Measurements from ENCODE around the gene AUTS2.

Gene AUTS2

DNA sequence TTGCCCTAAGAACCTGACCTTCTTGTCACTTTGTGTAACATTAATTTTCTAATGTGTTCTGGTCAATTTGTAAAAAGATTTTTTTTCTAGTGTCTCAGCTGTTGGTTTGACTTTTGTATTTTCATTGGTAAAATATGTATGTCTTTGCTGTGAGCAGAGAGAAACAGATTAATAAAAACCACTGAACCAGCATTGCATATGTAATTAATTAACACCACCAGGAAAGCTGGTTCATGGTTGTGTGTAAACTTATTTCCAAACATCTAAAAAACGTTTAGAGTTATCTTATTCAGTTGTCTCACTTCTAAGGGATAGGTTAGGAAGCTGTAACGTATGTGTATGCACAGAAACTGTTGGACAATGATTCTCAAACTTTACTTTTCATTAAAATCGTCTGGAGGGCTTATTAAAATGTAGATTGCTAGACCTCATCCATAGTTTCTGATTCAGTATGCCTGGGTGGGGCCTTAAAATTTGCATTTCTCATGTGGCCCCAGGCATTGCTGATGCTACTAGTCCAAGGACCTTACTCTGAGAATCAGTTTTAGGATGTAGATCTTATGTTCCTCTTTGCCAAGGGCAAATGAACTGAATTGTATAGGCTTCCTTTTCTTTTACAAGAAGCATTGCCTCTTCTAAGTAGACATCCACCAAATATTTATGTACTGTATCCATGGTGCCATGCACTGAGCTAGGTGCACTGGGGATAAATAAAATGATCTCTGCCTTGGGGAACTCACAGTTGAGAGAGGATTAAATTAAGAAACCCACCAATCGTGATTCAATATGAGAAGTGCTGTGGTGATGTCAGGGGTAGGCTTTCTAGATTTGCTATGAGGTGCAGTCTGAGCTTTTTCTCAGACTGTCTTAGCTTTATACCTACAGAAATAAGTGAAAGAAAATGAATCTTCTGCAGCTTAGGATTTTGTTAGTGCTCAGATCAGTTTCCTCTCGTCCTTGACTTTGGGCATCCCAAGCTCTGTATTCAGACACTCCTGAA is 98.7 kb downstream of the AUTS2 start:
- peaks cover 16% of the 10 kb centered on the region; the same call in 1 of the 2 replicates for H3F3A ChIP-seq (ENCODE audit: insufficient read depth, low read length)
- no peaks in the 10 kb centered on the region for H4K20me1 ChIP-seq (ENCODE audit: insufficient read depth, low read length)
- H3K79me2 ChIP-seq (ENCODE audit: insufficient read depth, low read length), result peaks cover 81% of the 10 kb centered on the region
- no peaks in the 10 kb centered on the region for H3K27me3 ChIP-seq (ENCODE audit: insufficient read depth, low read length)
- no peaks in the 10 kb centered on the region for H3K36me3 ChIP-seq (ENCODE audit: insufficient read depth, low read length)
- no peaks in the 10 kb centered on the region for H3K9me3 ChIP-seq (ENCODE audit: low read length)
- H3K4me1 ChIP-seq (ENCODE audit: insufficient read depth, low read length, severe bottlenecking), result peaks cover 90% of the 10 kb centered on the region
- TF ChIP-seq, protein P1, sequence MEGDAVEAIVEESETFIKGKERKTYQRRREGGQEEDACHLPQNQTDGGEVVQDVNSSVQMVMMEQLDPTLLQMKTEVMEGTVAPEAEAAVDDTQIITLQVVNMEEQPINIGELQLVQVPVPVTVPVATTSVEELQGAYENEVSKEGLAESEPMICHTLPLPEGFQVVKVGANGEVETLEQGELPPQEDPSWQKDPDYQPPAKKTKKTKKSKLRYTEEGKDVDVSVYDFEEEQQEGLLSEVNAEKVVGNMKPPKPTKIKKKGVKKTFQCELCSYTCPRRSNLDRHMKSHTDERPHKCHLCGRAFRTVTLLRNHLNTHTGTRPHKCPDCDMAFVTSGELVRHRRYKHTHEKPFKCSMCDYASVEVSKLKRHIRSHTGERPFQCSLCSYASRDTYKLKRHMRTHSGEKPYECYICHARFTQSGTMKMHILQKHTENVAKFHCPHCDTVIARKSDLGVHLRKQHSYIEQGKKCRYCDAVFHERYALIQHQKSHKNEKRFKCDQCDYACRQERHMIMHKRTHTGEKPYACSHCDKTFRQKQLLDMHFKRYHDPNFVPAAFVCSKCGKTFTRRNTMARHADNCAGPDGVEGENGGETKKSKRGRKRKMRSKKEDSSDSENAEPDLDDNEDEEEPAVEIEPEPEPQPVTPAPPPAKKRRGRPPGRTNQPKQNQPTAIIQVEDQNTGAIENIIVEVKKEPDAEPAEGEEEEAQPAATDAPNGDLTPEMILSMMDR (IDR thresholded peaks at IDR 0.05; ENCODE audit: low read length), result no peak
- TF ChIP-seq EZH2 (IDR thresholded peaks at IDR 0.05; ENCODE audit: borderline replicate concordance, low read length), result no peak
- H3K4me3 ChIP-seq (ENCODE audit: low read depth, low read length, poor library complexity, severe bottlenecking), result peak overlapping the region; percentile 17
- no peak overlapping the region for H2AFZ ChIP-seq (ENCODE audit: low read length)
- H3K4me2 ChIP-seq (ENCODE audit: low read length), result peak overlapping the region; percentile 56
- no peaks in the 10 kb centered on the region for H3K9me2 ChIP-seq (ENCODE audit: low read depth, low read length)
- peak overlapping the region; percentile 35 for H3K9ac ChIP-seq (ENCODE audit: low read length)
- H3K27ac ChIP-seq (ENCODE audit: low read depth, low read length, poor library complexity, severe bottlenecking), result peak overlapping the region; percentile 96

DNA sequence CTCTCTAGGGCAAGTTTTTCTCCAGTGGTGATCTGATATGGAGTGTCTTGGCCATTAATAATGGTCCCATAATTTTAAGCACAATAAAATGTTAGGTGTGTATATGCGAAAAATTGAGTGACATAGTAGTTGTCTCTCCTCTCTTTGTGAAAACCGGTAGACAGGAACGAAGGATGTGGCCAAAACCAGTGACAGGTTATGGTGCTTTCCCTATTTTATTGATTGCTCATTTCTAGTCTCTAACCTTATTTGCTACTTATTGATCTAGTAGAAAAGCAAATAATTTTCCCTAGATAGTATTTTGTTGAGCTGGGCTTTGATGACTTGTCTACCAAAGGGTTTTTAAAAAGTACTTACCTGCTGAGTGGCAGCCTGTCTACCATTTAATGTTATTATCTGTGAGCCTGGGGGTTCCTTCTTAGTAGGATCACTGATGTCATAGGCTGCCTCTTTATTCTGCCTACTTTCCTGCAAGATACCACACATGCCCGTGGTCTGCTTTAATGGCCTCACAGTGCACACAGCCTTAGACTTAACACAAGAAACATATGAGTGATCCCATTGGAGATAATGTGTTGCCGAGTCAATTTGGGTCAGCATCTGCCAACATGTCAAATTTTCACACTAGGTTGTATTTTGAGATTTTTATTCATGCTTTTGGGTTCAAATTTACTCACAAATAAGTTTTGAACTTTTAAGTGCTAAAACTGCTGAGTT is 100.0 kb downstream of the AUTS2 start:
- peaks cover 90% of the 10 kb centered on the region for H3K4me1 ChIP-seq (ENCODE audit: insufficient read depth, low read length, severe bottlenecking)
- H3K27me3 ChIP-seq (ENCODE audit: insufficient read depth, low read length), result no peaks in the 10 kb centered on the region
- peaks cover 86% of the 10 kb centered on the region for H3K79me2 ChIP-seq (ENCODE audit: insufficient read depth, low read length)
- TF ChIP-seq, protein P1 (IDR thresholded peaks at IDR 0.05; ENCODE audit: low read length), result no peak
- TF ChIP-seq EZH2 (IDR thresholded peaks at IDR 0.05; ENCODE audit: borderline replicate concordance, low read length), result no peak
- H3F3A ChIP-seq (ENCODE audit: insufficient read depth, low read length), result peaks cover 7% of the 10 kb centered on the region; the same call in 1 of the 2 replicates
- peak overlapping the region; percentile 96 for H3K27ac ChIP-seq (ENCODE audit: low read depth, low read length, poor library complexity, severe bottlenecking)
- H4K20me1 ChIP-seq (ENCODE audit: insufficient read depth, low read length), result no peaks in the 10 kb centered on the region
- no peak overlapping the region for H2AFZ ChIP-seq (ENCODE audit: low read length)
- no peaks in the 10 kb centered on the region for H3K9me2 ChIP-seq (ENCODE audit: low read depth, low read length)
- H3K4me3 ChIP-seq (ENCODE audit: low read depth, low read length, poor library complexity, severe bottlenecking), result no peak overlapping the region
- H3K36me3 ChIP-seq (ENCODE audit: insufficient read depth, low read length), result no peaks in the 10 kb centered on the region
- H3K9ac ChIP-seq (ENCODE audit: low read length), result no peak overlapping the region
- H3K4me2 ChIP-seq (ENCODE audit: low read length), result no peak overlapping the region
- no peaks in the 10 kb centered on the region for H3K9me3 ChIP-seq (ENCODE audit: low read length)

DNA sequence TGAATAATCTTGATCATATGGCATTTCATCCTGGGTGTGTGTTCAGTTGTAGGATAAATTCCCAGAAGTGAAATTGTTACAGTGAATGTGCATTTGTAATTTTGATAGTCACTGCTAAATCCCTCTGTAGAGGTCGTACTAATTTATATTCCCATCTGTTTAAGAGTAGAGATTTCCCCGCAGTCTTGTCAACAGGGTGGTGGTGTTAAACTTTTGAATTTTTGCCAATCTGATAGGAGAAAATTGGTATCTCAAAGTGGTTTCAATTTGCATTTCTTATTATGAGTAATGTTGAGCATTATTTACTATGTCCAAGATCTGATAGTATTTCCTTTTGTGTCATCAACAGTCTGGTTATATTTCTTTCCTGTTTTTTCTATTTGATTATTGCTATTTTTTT is 101.7 kb downstream of the AUTS2 start:
- no peak overlapping the region for H3K4me3 ChIP-seq (ENCODE audit: low read depth, low read length, poor library complexity, severe bottlenecking)
- no peaks in the 10 kb centered on the region for H3K9me2 ChIP-seq (ENCODE audit: low read depth, low read length)
- H3K27me3 ChIP-seq (ENCODE audit: insufficient read depth, low read length), result no peaks in the 10 kb centered on the region
- no peaks in the 10 kb centered on the region for H3K36me3 ChIP-seq (ENCODE audit: insufficient read depth, low read length)
- peaks cover 87% of the 10 kb centered on the region for H3K4me1 ChIP-seq (ENCODE audit: insufficient read depth, low read length, severe bottlenecking)
- H3K27ac ChIP-seq (ENCODE audit: low read depth, low read length, poor library complexity, severe bottlenecking), result no peak overlapping the region
- no peak overlapping the region for H3K9ac ChIP-seq (ENCODE audit: low read length)
- no peaks in the 10 kb centered on the region for H3K9me3 ChIP-seq (ENCODE audit: low read length)
- peaks cover 86% of the 10 kb centered on the region for H3K79me2 ChIP-seq (ENCODE audit: insufficient read depth, low read length)
- TF ChIP-seq, protein P1 (IDR thresholded peaks at IDR 0.05; ENCODE audit: low read length), result no peak
- no peak for TF ChIP-seq EZH2 (IDR thresholded peaks at IDR 0.05; ENCODE audit: borderline replicate concordance, low read length)
- H4K20me1 ChIP-seq (ENCODE audit: insufficient read depth, low read length), result no peaks in the 10 kb centered on the region
- H3K4me2 ChIP-seq (ENCODE audit: low read length), result no peak overlapping the region
- H2AFZ ChIP-seq (ENCODE audit: low read length), result no peak overlapping the region
- H3F3A ChIP-seq (ENCODE audit: insufficient read depth, low read length), result peaks cover 7% of the 10 kb centered on the region; the same call in 1 of the 2 replicates

Measured in OCI-LY1 (cell line).